ENCODE data around the gene RIMKLA. TPM values are rescaled to one million over a fixed set of nuclear protein-coding genes. Genes with fewer than 3 reads are reported as not detected.

The RIMKLA gene, protein sequence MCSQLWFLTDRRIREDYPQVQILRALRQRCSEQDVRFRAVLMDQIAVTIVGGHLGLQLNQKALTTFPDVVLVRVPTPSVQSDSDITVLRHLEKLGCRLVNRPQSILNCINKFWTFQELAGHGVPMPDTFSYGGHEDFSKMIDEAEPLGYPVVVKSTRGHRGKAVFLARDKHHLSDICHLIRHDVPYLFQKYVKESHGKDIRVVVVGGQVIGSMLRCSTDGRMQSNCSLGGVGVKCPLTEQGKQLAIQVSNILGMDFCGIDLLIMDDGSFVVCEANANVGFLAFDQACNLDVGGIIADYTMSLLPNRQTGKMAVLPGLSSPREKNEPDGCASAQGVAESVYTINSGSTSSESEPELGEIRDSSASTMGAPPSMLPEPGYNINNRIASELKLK
- under 1 TPM; 0.07 to 0.23 TPM for total RNA-seq
- 0 reads per million in 2 donors for total RNA-seq

DNA sequence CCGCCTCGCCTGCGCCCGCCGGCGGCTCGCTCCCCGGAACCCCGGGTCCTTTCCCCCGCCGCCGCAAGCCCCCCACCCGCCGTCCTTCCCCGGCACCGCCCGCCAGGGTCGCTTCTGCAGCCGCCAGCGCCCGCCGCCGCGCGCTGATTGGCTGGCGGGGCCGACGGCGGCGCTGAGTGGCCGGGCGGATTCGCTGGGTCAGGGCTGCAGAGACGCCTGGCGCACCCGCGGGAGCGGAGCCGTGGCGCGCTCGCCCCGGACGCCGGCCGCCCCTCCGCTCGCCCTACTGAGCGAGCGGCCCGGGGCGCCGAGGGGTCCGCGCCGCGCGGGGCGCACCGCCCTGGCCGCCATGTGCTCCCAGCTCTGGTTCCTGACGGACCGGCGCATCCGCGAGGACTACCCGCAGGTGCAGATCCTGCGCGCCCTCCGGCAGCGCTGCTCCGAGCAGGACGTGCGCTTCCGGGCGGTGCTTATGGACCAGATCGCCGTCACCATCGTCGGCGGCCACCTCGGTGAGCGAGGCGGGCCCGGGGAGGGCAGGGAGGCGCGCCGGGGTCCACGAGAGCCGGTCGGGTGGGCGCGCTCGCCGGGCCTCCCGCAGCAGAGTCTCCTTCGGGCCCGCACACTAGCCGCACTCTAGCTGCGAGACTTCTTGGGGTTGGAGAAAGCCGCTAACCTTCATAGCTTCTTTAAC, at the start of gene RIMKLA:
TSS of gene RIMKLA (plus strand) at position 207 of the 694 bp plus-strand sequence. CDS start at position 350, 143 bp downstream.
- DNase-seq (peak; percentile 4 to 15 (median 13)), ATAC-seq (peak; percentile 83)
- Mint-ChIP-seq H3K36me3 (ENCODE audit: low read depth) (no peaks in the 10 kb centered on the region), H3K4me1 (peaks cover 2% of the 10 kb centered on the region), H3K27ac (no peak within 1 kb of the TSS), H3K4me3 (peak within 1 kb of the TSS; percentile 74), H3K27me3 (peaks cover 50% of the 10 kb centered on the region)
- no peaks in the 10 kb centered on the region for H3K9me3 ChIP-seq (ENCODE audit: control insufficient read depth, low read length, poor library complexity, severe bottlenecking)

DNA sequence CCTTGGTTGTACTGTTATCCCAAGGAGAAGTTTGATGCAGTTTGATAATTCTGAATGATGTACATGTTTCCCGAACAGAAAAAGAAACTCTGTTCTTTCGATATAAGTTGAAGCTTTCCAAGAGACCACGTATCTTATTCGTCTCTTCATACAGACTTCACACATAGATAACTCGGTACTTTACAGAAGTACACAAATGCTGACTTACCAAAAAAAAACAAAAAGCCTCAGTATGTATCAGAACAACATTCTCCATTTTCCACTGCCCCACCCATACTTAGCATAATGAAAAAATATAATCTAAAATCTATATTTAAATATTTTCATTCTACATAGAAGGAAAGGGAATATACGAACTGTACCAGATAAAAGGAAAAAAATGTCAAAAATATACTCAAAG, 47.7 kb upstream of the RIMKLA start:
- peaks cover 3% of the 10 kb centered on the region for H3K36me3 Mint-ChIP-seq (ENCODE audit: low read depth)
- H3K27ac Mint-ChIP-seq = no peak overlapping the region
- H3K27me3 Mint-ChIP-seq = no peaks in the 10 kb centered on the region
- peak overlapping the region; percentile 96 for H3K4me3 Mint-ChIP-seq
- no peak for DNase-seq
- H3K9me3 ChIP-seq (ENCODE audit: control insufficient read depth, low read length, poor library complexity, severe bottlenecking) = no peaks in the 10 kb centered on the region
- no peak for ATAC-seq
- peaks cover 54% of the 10 kb centered on the region for H3K4me1 Mint-ChIP-seq

DNA sequence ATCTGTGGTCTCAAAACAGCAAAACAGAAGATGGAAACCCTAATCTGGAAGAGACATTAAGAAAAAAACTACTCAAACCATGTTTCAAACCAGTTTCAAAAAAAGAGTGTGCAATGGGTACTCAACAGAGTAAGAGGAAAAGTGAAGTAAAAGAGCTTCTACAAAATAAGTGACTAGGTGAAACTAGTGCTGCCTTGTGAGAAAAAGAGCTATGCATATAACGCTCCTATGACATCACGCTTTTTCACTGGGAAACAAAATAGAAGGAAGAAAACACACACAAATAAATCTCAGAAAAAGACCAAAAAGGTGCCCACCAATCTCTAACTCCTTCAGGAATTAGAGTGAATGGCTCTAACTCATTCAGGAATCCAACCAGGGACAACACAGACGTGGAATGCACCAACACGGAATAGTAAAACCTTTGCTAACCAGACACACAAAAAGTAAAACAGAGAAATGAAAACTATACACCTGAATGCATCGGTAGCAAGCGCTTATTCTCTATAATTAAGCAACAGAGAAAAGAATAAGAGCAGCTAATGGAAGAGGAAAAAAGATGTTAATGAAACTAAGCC, 46.8 kb upstream of the RIMKLA start:
- H3K36me3 Mint-ChIP-seq (ENCODE audit: low read depth) = peaks cover 3% of the 10 kb centered on the region
- H3K27me3 Mint-ChIP-seq = no peaks in the 10 kb centered on the region
- ATAC-seq = no peak
- no peaks in the 10 kb centered on the region for H3K9me3 ChIP-seq (ENCODE audit: control insufficient read depth, low read length, poor library complexity, severe bottlenecking)
- no peak for DNase-seq
- H3K4me3 Mint-ChIP-seq = peak overlapping the region; percentile 96
- H3K27ac Mint-ChIP-seq = peak overlapping the region; percentile 75
- peaks cover 54% of the 10 kb centered on the region for H3K4me1 Mint-ChIP-seq

DNA sequence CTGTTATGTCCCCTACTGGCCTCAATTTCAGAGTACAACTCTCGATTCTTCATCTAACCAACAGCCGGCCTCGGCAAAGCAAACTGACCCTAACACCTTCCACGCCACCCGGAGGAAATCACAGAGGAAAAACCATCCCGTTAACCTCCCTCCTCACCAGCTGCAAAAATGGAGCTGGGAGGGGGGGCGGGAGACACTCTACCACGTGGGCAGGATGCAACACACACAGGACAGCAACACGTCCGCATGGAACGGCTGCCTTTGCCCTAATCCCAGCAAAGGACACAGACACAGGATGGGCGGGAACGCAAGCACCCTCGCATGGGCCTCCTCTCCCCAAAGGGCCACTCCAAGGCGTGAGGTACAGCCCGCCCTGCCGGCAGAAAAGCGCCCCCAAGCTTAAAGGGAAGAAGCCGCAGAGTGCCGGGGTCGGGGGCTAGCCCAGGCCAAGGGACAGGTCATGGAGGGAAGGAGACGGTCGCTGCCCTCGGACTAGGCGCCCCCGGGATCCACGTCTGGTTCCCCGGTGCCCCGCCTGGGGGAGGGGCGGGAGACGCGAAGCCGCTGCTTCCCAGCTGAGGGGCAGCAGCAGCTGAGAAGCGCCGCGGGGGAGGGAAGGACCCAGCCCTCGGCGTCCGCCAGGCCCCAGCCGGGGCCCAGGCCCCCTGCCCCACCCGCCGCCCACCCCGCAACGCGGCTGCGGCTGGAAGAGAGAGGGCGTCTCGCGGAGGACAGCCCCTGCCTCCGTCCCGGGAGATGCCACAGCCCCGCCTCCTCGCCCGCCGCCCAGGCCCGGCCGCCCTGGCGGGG, 46.1 kb upstream of the RIMKLA start:
- Mint-ChIP-seq H3K4me1 (peaks cover 50% of the 10 kb centered on the region), H3K4me3 (peak overlapping the region; percentile 96), H3K27me3 (no peaks in the 10 kb centered on the region), H3K36me3 (ENCODE audit: low read depth) (peaks cover 3% of the 10 kb centered on the region), H3K27ac (peak overlapping the region; percentile 75)
- DNase-seq (peak in 1 of 3 donors; percentile 14), ATAC-seq (peak; percentile 66)
- no peaks in the 10 kb centered on the region for H3K9me3 ChIP-seq (ENCODE audit: control insufficient read depth, low read length, poor library complexity, severe bottlenecking)

DNA sequence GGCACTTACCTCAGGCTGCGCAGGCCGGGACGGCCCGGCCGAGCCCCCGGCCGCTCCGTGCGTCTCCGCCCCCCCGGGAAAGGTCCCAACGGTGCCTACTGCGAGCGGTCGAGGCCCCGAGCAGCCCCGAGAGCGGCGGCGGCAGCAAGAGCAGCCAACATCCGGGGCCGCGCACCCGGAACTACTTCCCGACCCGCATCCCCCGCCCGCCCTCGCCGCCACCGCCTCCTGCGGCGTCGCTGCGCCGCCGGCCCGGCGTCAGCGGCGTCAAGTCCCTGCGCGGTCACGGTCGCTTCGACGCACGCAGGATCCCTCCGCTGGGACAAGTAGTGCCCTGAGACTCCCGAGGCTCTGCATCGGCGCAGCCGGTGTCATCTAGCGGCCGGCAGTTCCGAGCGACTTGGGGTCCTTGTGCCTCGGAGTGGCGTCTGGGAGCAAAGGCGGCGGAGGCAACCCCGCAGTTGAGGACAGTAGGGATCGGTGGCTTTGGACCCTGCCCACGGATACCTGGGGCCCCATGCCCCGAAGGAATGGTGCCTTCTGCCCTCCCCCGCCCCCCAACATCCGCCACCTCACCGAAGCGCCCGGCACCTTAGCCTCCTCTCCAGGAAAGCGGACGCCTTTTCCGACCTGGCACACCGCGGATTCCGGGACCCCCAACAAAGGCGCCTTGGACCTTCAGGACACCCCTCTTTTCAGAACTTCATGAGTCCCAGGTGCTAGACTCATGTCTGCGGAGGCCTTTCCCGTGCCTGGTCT, 45.4 kb upstream of the RIMKLA start, which contains the start of gene FOXJ3:
TSS of gene FOXJ3 (minus strand) at position 186 of the 759 bp plus-strand sequence. CDS start 24,142 bp downstream, outside the sequence.
- peak within 1 kb of the TSS; percentile 96 for H3K4me3 Mint-ChIP-seq
- ATAC-seq = peak; percentile 94
- no peaks in the 10 kb centered on the region for H3K9me3 ChIP-seq (ENCODE audit: control insufficient read depth, low read length, poor library complexity, severe bottlenecking)
- H3K4me1 Mint-ChIP-seq = peaks cover 44% of the 10 kb centered on the region
- peak within 1 kb of the TSS; percentile 91 for H3K27ac Mint-ChIP-seq
- H3K27me3 Mint-ChIP-seq = no peaks in the 10 kb centered on the region
- DNase-seq = peak; percentile 85 to 90 (median 87)
- H3K36me3 Mint-ChIP-seq (ENCODE audit: low read depth) = peaks cover 3% of the 10 kb centered on the region

DNA sequence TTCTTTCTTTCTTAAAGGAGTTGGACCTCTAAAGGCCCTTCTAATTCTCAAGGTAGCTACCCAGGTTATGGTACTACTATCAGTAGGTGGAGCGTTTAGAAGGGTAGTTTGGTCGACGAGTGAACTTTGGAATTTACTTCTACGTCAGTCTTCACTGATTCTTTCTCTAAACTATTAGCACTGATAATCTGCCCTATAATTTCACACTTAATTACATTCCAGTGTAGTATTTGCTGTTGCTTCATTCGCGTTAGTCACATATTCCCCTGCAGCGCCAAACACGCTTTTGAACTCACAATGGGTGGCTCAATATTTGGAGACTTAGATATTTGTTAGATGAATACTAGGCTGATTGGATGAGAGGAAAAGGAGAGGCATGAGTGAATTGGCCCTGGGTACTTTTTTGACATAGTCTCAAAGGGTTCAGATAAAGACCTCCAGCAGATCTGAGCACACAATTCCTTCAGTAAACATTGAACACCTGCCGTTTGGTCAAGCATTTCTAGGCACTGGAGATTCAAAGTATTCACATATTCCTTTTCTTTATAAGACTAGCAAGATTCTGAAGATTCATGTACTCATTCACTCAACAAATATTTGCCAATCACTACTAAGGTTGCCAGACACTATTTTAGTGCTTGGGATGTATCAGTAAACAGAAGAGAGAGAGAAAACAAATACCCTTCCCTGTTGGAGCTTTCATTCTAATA, 44.6 kb upstream of the RIMKLA start:
- peak overlapping the region; percentile 91 for H3K27ac Mint-ChIP-seq
- H3K27me3 Mint-ChIP-seq = no peaks in the 10 kb centered on the region
- peaks cover 39% of the 10 kb centered on the region for H3K4me1 Mint-ChIP-seq
- H3K9me3 ChIP-seq (ENCODE audit: control insufficient read depth, low read length, poor library complexity, severe bottlenecking) = no peaks in the 10 kb centered on the region
- H3K36me3 Mint-ChIP-seq (ENCODE audit: low read depth) = peaks cover 3% of the 10 kb centered on the region
- peak overlapping the region; percentile 90 for H3K4me3 Mint-ChIP-seq
- no peak for DNase-seq
- peak; percentile 13 for ATAC-seq

DNA sequence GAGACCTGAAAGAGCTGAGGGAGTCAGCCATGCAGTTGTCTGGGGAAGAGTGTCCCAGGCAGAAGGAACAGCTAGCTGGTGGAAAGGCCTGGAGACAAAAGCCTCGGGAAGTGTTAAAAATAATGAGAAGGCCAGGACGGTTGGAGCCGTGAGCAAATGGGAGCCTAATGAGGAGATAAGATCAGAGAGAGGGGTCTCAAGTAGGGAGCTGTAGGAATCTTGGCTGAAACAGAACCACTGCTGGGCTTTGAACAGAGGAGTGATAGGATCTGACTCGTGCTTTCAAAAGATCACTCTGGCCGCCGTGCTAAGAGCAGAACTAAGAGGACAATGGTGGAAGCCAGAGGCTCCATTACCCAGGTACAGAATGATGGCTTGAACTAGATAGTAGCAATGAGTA, 43.6 kb upstream of the RIMKLA start:
- Mint-ChIP-seq H3K4me3 (no peak overlapping the region), H3K4me1 (peaks cover 33% of the 10 kb centered on the region), H3K27me3 (no peaks in the 10 kb centered on the region), H3K27ac (no peak overlapping the region), H3K36me3 (ENCODE audit: low read depth) (peaks cover 3% of the 10 kb centered on the region)
- DNase-seq = no peak
- no peaks in the 10 kb centered on the region for H3K9me3 ChIP-seq (ENCODE audit: control insufficient read depth, low read length, poor library complexity, severe bottlenecking)
- no peak for ATAC-seq

DNA sequence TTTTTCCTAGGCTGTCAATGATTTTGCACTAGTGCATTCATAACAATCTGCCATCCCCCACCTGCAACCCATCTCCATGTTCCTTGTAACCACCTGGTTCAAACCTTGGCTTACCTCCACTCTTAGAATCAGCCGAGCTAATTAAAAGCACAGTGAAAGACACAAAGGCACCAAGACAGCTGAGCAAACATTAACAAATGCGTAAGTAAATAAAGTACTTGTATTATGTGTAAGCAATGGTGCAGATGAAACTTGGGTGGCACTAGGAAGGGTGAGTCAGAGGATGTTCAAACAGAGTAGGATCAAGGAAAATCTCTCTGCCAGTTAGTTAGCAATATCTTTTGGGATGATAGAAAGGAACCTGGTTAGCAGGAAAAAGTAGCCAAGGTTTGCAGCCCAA, 40.5 kb upstream of the RIMKLA start:
- H3K4me1 Mint-ChIP-seq = peaks cover 15% of the 10 kb centered on the region
- DNase-seq (no peak), ATAC-seq (no peak)
- no peaks in the 10 kb centered on the region for H3K36me3 Mint-ChIP-seq (ENCODE audit: low read depth)
- no peak overlapping the region for H3K27ac Mint-ChIP-seq
- H3K9me3 ChIP-seq (ENCODE audit: control insufficient read depth, low read length, poor library complexity, severe bottlenecking) = no peaks in the 10 kb centered on the region
- peaks cover 1% of the 10 kb centered on the region for H3K27me3 Mint-ChIP-seq
- no peak overlapping the region for H3K4me3 Mint-ChIP-seq

DNA sequence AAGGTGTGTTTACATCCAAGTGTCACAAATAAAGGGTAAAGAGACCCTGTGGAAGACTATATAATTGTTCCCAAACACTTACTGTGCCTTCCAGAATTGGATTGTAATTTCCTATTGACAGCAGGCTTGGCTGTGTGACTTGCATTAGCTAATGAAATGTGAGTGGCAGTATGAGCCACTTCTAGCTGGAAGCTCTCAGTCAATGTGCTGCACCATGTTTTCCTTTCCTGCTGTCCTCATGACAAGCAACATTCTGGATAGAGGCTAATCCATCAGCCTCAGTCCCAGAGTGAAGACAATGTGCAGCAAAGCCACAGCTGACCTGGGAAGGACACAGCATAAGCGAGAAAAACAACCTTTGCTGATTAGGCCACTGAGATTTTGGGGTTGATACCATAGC, 39.7 kb upstream of the RIMKLA start:
- Mint-ChIP-seq H3K36me3 (ENCODE audit: low read depth) (no peaks in the 10 kb centered on the region), H3K4me1 (peaks cover 11% of the 10 kb centered on the region), H3K4me3 (no peak overlapping the region), H3K27ac (peak overlapping the region; percentile 21), H3K27me3 (peaks cover 9% of the 10 kb centered on the region)
- no peak for DNase-seq
- no peaks in the 10 kb centered on the region for H3K9me3 ChIP-seq (ENCODE audit: control insufficient read depth, low read length, poor library complexity, severe bottlenecking)
- ATAC-seq = no peak

DNA sequence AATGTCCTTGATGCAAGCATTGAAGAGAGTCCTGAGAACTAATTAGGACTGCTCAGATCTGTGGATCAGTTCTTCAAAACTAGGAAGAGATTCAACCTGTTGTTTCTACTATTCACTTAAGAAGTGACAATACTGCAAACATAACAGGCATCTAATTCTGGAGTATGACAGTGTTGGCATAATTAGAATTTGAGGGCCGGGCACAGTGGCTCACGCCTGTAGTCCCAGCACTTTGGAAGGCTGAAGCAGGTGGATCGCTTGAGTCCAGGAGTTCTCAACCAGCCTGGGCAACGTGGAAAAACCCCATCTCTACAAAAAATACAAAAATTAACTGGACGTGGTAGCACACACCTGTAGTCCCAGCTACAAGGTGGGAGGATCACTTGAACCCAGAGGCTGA, 37.5 kb upstream of the RIMKLA start:
- no peak overlapping the region for H3K4me3 Mint-ChIP-seq
- no peak for DNase-seq

DNA sequence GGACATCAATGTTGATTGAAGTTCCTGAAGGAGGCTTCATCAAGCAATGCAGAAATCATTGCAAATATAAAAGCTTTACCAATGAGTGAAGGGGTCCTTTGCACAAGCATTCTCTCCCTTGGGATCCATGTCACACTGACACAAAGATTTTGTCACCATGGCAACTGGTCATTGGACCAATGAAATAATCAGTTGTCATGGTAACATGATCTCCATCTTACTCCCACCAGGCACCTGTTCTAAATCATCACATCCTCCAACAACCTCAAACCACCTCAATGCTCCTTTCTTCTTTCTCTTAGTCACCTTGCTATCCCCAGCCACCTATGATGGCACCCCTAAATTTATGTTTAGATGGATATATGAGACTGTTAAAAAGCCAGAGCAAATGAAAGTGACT, 32.1 kb upstream of the RIMKLA start:
- ATAC-seq (no peak), DNase-seq (no peak)
- Mint-ChIP-seq H3K4me3 (no peak overlapping the region), H3K27ac (no peak overlapping the region), H3K4me1 (peaks cover 6% of the 10 kb centered on the region), H3K36me3 (ENCODE audit: low read depth) (no peaks in the 10 kb centered on the region), H3K27me3 (peaks cover 55% of the 10 kb centered on the region)
- no peaks in the 10 kb centered on the region for H3K9me3 ChIP-seq (ENCODE audit: control insufficient read depth, low read length, poor library complexity, severe bottlenecking)

More for the DNA sequence above, 37.5 kb upstream of the RIMKLA start:
- H3K9me3 ChIP-seq (ENCODE audit: control insufficient read depth, low read length, poor library complexity, severe bottlenecking) = no peaks in the 10 kb centered on the region
- ATAC-seq = no peak
- Mint-ChIP-seq H3K4me1 (peaks cover 2% of the 10 kb centered on the region), H3K27ac (no peak overlapping the region), H3K36me3 (ENCODE audit: low read depth) (no peaks in the 10 kb centered on the region), H3K27me3 (peaks cover 19% of the 10 kb centered on the region)

DNA sequence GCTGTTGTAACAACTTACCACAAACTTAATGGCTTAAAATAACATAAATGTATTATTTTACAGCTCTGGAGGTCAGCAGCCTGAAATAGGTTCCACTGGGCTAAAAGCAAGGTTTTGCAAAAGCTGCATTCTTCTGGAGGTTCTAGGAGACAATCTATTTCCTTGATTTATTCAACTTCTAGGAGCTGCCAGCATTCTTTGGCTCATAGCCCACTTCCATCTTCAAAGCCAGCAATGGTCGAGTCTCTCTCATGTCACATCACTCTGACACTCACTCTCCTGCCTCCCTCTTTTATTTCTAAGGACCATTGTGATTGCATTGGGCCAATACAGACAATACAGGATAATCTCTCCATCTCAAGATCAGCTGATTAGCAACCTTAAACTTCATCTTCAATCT, 30.5 kb upstream of the RIMKLA start:
- H3K27ac Mint-ChIP-seq = no peak overlapping the region
- H3K36me3 Mint-ChIP-seq (ENCODE audit: low read depth) = no peaks in the 10 kb centered on the region
- peaks cover 6% of the 10 kb centered on the region for H3K4me1 Mint-ChIP-seq
- peaks cover 60% of the 10 kb centered on the region for H3K27me3 Mint-ChIP-seq
- H3K9me3 ChIP-seq (ENCODE audit: control insufficient read depth, low read length, poor library complexity, severe bottlenecking) = no peaks in the 10 kb centered on the region
- no peak overlapping the region for H3K4me3 Mint-ChIP-seq
- DNase-seq (no peak), ATAC-seq (no peak)
